ENCODE measurements around the gene LRG1. TPM values are rescaled to one million over a fixed set of nuclear protein-coding genes. Genes with fewer than 3 reads are reported as not detected.

Gene LRG1
- total RNA-seq, 2 donors from 2014 or later, result 11.6 to 31.8 TPM

DNA sequence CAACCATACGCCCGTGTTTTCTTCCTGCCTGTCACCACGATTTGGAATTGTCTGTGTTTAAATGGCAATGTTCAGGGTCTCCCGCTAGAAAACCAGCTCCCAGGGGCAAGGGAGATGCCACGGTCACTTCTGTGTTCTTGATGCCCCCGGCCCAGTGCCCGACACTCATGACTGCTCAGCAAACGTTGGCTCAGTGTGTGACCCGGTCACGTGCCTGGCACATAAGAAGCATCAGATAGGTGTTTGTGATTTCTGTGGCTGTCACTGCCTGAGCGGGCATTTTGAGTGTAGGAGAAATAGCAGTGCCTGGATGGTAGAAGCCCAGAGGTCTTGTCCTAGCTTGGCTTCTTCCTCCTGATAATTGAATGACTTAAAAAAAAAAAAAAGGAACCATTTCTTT, 52.3 kb downstream of the LRG1 start:
- DNase-seq (no peak), ATAC-seq (no peak)
- intact Hi-C loops (cut with DNase I, micrococcal nuclease), result no loop called here

Other genes with a start within 250 kb of the LRG1 start
- gene TMIGD2, start 237.6 kb downstream of the LRG1 start, total RNA-seq, result 1 to 10 TPM in 1 of 2 donors, under 1 TPM in 1; 0.85 to 2.1 TPM
- 1 to 10 TPM in 1 of 2 donors, under 1 TPM in 1; 0.95 to 1.1 TPM for gene FSD1, start 235.4 kb downstream of the LRG1 start, total RNA-seq
- 100 to 1,000 TPM; 222 to 249 TPM for gene STAP2, start 201.2 kb downstream of the LRG1 start, total RNA-seq
- 10 to 100 TPM; 77.3 to 84.6 TPM for gene MPND, start 196.5 kb downstream of the LRG1 start, total RNA-seq
- gene SH3GL1, start 139.5 kb downstream of the LRG1 start, total RNA-seq, result 10 to 100 TPM; 42.3 to 44.4 TPM
- gene CHAF1A, start 137.4 kb downstream of the LRG1 start, total RNA-seq, result 10 to 100 TPM in 1 of 2 donors, 1 to 10 TPM in 1; 10.0 to 15.5 TPM
- 100 to 1,000 TPM in 1 of 2 donors, 10 to 100 TPM in 1; 90.4 to 104 TPM for gene UBXN6, start 82.2 kb downstream of the LRG1 start, total RNA-seq
- gene HDGFL2, start 67.7 kb downstream of the LRG1 start, total RNA-seq, result 10 to 100 TPM; 29.9 to 39.3 TPM
- 10 to 100 TPM in 1 of 2 donors, under 1 TPM in 1; 0.24 to 12.0 TPM for gene PLIN4, start 21.6 kb downstream of the LRG1 start, total RNA-seq
- 1 to 10 TPM; 1.9 to 2.2 TPM for gene PLIN5, start 4.8 kb downstream of the LRG1 start, total RNA-seq
- gene SEMA6B, start 19.6 kb upstream of the LRG1 start, total RNA-seq, result 1 to 10 TPM; 2.6 to 2.8 TPM
- 1 to 10 TPM; 9.0 to 9.4 TPM for gene TNFAIP8L1, start 99.5 kb upstream of the LRG1 start, total RNA-seq
- 10 to 100 TPM; 75.5 to 96.0 TPM for gene MYDGF, start 130.3 kb upstream of the LRG1 start, total RNA-seq
- gene DPP9, start 183.8 kb upstream of the LRG1 start, total RNA-seq, result 10 to 100 TPM; 59.9 to 72.8 TPM

All from left colon (tissue), 2 donors.